ENCODE results near the gene SGK2.
A peak's percentile ranks its signal among the peaks of the same experiment; 100 is the strongest.
"Not testable (repeated sequence)": the region's sequence is repeated elsewhere in the genome, so short reads cannot be mapped to it uniquely, and the experiment has no call there.

The SGK2 gene

GRCh38 chr20:43586641-43587040 is 27.8 kb downstream of the SGK2 start:
- H3K4me3 ChIP-seq (ENCODE audit: control insufficient read depth, low read depth, low read length), result no peak overlapping the region
- no peak for TF ChIP-seq CTCF (IDR thresholded peaks at IDR 0.05; ENCODE audit: control insufficient read depth, insufficient read depth, low read depth, low read length, missing control alignments)
- DNase-seq (ENCODE audit: low read depth), result no peak

DNA sequence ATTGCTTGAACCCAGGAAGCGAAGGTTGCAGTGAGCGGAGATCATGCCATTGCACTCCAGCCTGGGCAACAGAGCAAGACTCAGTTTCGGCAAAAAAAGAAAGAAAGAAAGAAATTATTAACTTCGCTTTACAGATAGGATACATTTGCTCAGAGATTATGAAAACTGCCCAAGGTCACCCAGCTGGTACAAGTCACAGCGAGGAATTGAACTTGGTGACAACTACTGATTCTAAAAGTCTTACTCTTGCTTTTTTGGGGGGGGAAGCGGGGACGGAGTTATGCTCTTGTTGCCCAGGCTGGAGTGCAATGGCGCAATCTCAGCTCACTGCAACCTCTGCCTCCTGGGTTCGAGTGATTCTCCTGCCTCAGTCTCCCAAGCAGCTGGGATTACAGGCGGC is 29.7 kb downstream of the SGK2 start:
- DNase-seq (ENCODE audit: low read depth); H3K4me3 ChIP-seq (ENCODE audit: control insufficient read depth, low read depth, low read length): not testable (repeated sequence)

- DNase-seq (ENCODE audit: low read depth), result no peak
- TF ChIP-seq CTCF (IDR thresholded peaks at IDR 0.05; ENCODE audit: control insufficient read depth, insufficient read depth, low read depth, low read length, missing control alignments), result no peak
- H3K4me3 ChIP-seq (ENCODE audit: control insufficient read depth, low read depth, low read length), result peak overlapping the region; percentile 98
Measured at GRCh38 chr20:43590036-43590391, 31.2 kb downstream of the SGK2 start.

DNA sequence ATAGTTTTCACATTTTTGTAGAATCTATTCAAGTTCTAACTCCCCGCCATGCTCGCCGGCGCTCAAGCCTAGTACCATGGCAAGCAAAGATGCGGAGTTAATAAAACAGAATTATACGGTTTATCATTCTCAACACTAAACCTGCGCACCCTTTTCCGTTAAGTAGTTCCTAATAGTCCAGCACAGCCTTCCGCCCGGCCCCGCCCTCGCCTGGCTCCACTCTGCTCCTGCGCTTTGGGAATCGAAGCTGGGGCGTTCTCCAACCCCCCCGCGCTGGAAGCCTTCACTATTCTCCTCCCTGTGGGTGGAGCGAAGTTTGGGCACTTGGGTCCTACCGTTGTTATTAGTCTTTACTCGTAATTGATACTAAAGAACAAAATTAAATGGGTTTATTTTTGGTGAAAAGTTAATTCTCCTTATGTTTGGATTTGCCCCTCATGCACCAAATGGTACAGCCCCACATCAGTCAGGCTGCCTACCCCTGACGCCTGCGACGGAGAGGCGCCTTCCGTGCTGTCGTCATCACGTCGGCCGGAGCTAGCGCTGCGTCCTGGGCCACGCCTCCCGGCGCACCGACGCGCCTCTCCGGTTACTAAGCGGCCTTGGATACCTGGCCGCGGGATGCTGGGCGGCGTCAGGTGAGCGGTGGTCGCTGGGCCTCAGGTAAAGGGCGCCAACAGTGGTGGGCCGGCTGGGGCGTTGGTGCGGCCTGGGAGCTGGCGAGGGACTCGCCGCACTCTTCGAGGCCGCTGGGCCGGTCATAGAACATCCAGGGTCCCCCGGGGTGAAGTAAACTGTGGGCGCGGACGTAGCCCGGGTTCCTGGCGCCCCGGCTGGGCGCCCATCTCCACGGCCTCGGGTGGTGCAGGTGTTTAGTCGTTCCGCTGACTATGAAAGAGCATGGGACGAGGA is 31.8 kb downstream of the SGK2 start, which contains the start of gene IFT52:
TSS of gene IFT52 (plus strand) at position 546 of the 912 bp plus-strand sequence. CDS start 3,762 bp downstream, outside the sequence.
- TF ChIP-seq CTCF (IDR thresholded peaks at IDR 0.05; ENCODE audit: control insufficient read depth, insufficient read depth, low read depth, low read length, missing control alignments), result no peak
- peak within 1 kb of the TSS; percentile 98 for H3K4me3 ChIP-seq (ENCODE audit: control insufficient read depth, low read depth, low read length)
- DNase-seq (ENCODE audit: low read depth), result peak; percentile 56

DNA sequence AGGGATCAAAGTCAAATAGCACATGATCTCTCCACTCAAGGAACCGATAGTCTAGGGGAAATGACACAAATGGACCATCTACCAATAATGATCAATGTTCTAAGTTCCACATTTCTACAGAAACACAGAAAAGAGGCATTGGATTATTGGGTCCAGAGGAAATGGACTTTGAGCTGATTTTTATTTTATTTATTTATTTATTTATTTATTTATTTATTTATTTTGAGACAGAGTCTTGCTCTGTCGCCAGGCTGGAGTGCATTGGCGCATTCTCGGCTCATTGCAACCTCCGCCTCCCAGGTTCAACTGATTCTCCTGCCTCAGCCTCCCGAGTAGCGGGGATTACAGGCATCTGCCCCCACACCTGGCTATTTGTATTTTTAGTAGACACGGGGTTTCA is 43.1 kb downstream of the SGK2 start:
- DNase-seq (ENCODE audit: low read depth); H3K4me3 ChIP-seq (ENCODE audit: control insufficient read depth, low read depth, low read length): not testable (repeated sequence)

GRCh38 chr20:43603124-43603523 is 44.3 kb downstream of the SGK2 start:
- H3K4me3 ChIP-seq (ENCODE audit: control insufficient read depth, low read depth, low read length), result no peak overlapping the region
- no peak for DNase-seq (ENCODE audit: low read depth)
- TF ChIP-seq CTCF (IDR thresholded peaks at IDR 0.05; ENCODE audit: control insufficient read depth, insufficient read depth, low read depth, low read length, missing control alignments), result no peak

DNA sequence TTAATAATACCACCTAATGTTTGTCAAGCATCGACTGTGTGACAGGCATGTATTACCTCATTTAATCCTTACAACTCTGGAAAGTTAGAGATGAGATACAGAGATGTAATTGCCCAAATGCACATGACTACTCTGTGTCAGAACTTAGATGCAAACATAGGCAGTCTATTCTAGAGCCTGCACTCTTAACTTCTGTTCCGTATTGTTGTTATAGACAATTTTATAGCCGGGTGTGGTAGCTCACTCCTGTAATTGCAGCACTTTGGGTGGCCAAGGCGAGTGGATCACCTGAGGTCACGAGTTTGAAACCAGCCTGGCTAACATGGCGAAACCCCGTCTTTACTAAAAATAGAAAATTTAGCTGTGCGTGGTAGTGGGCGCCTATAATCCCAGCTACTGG is 46.9 kb downstream of the SGK2 start:
- TF ChIP-seq CTCF (IDR thresholded peaks at IDR 0.05; ENCODE audit: control insufficient read depth, insufficient read depth, low read depth, low read length, missing control alignments), result no peak

DNA sequence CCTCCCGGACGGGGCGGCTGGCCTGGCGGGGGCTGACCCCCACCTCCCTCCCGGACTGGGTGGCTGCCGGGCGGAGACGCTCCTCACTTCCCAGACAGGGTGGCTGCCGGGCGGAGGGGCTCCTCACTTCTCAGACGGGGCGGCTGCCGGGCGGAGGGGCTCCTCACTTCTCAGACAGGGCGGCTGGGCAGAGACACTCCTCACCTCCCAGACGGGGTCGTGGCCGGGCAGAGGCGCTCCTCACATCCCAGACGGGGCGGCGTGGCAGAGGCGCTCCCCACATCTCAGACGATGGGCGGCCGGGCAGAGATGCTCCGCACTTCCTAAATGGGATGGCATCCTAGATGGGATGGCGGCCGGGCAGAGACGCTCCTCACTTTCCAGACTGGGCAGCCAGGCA is 48.5 kb downstream of the SGK2 start:
- not testable (repeated sequence) for DNase-seq (ENCODE audit: low read depth); H3K4me3 ChIP-seq (ENCODE audit: control insufficient read depth, low read depth, low read length)

More for the DNA sequence above, 46.9 kb downstream of the SGK2 start:
- DNase-seq (ENCODE audit: low read depth), result no peak
- H3K4me3 ChIP-seq (ENCODE audit: control insufficient read depth, low read depth, low read length), result no peak overlapping the region
